Vagina (tissue), 2 donors: ENCODE results near the gene MEG3.

Experiments
- CTCF ChIP-seq, 3 experiments: fragments of 450-650 bp in 2 of 3; fragments of 200-600 bp in 1 of 3; sonication (generic) in 1 of 3; IDR thresholded peaks; one replicate each; pipeline ENCODE4 v1.5.1; 2017 to 2019; ENCODE audit warnings: antibody characterized with exemption in 3 of 3, mild to moderate bottlenecking in 2 of 3, moderate library complexity in 2 of 3
- POLR2A ChIP-seq, 2 donors: fragments of 450-650 bp; IDR thresholded peaks; one replicate each; pipeline ENCODE4 v1.6.1; 2017; ENCODE audit warnings: antibody characterized with exemption in 2 of 2, mild to moderate bottlenecking in 2 of 2, moderate library complexity in 2 of 2
- POLR2AphosphoS5 ChIP-seq, 2 donors: sonication (generic); formaldehyde crosslinking; IDR thresholded peaks; one replicate each; pipeline ENCODE4 v1.9.0; 2017; ENCODE audit warnings: antibody characterized with exemption in 2 of 2, mild to moderate bottlenecking in 2 of 2, low read depth in 1 of 2; ENCODE audit not compliant: insufficient read depth in 1 of 2

GRCh38 chr14:100884456-100884855, 58.5 kb downstream of the MEG3 start:
- TF ChIP-seq POLR2A (IDR thresholded peaks at IDR 0.05) (no peak), CTCF (IDR thresholded peaks at IDR 0.05) (no peak), POLR2AphosphoS5 (IDR thresholded peaks at IDR 0.05; ENCODE audit: insufficient read depth in 1 of 2, low read depth in 1 of 2) (no peak)
